WTC11 (cell line): Measurements from ENCODE around the gene GANAB. TPM values are rescaled to one million over a fixed set of nuclear protein-coding genes. Genes with fewer than 3 reads are reported as not detected.
A peak's percentile ranks its signal among the peaks of the same experiment; 100 is the strongest.

ENCODE experiments used
- ATAC-seq: fragments of 200-7000 bp; cut with Tn5 transposase; 2 replicates; pipeline ENCODE4 v1.10.0; 2021; ENCODE audit warnings: mild to moderate bottlenecking, moderate library complexity
- CTCF ChIA-PET: fragments of 300-600 bp; sonication (Branson Sonifier 250); formaldehyde crosslinking; loops from one replicate; lab custom pipeline; 2021; ENCODE audit warnings: antibody characterized with exemption; lab: Charles Lee
- POLR2A ChIA-PET: fragments of 350-600 bp; sonication (Branson Sonifier 250); formaldehyde crosslinking; loops from one replicate; lab custom pipeline; 2021; ENCODE audit warnings: antibody characterized with exemption; lab: Charles Lee
- DNase-seq: peaks from one replicate; pipeline ENCODE4 v3.0.0; 2021; ENCODE audit warnings: low spot score
- H3K27ac Mint-ChIP-seq: 2 replicates; pipeline ENCODE4 v1.8.0; 2021; ENCODE audit warnings: mixed read lengths
- H3K27me3 Mint-ChIP-seq: 2 replicates; pipeline ENCODE4 v1.8.0; 2021; ENCODE audit warnings: low read depth, mild to moderate bottlenecking, moderate library complexity, mixed read lengths
- H3K36me3 Mint-ChIP-seq: 2 replicates; pipeline ENCODE4 v1.8.0; 2021; ENCODE audit warnings: mixed read lengths
- H3K4me1 Mint-ChIP-seq: 2 replicates; pipeline ENCODE4 v1.8.0; 2022; ENCODE audit warnings: mixed read lengths
- H3K4me3 Mint-ChIP-seq: 2 replicates; pipeline ENCODE4 v1.8.0; 2021; ENCODE audit warnings: mild to moderate bottlenecking, moderate library complexity, mixed read lengths
- H3K9me3 Mint-ChIP-seq: 2 replicates; pipeline ENCODE4 v1.8.0; 2021; ENCODE audit warnings: mixed read lengths
- ATF1 ChIP-seq: sonication (generic); formaldehyde crosslinking; IDR thresholded peaks from 2 replicates; pipeline ENCODE4 v1.8.1; 2023; ENCODE audit warnings: mild to moderate bottlenecking, moderate library complexity, missing genetic modification reagents
- ETV6 ChIP-seq: sonication (generic); formaldehyde crosslinking; IDR thresholded peaks from 2 replicates; pipeline ENCODE4 v1.8.1; 2022; ENCODE audit warnings: mild to moderate bottlenecking, missing genetic modification reagents
- FOXK1 ChIP-seq: sonication (generic); formaldehyde crosslinking; IDR thresholded peaks from 2 replicates; pipeline ENCODE4 v1.8.0; 2022; ENCODE audit warnings: mild to moderate bottlenecking, moderate library complexity, missing genetic modification reagents
- GABPB1 ChIP-seq: sonication (generic); formaldehyde crosslinking; IDR thresholded peaks from 2 replicates; pipeline ENCODE4 v1.8.1; 2023; ENCODE audit warnings: mild to moderate bottlenecking, missing genetic modification reagents
- JAZF1 ChIP-seq: fragments of 250-450 bp; sonication (Bioruptor Pico); IDR thresholded peaks from 2 replicates; pipeline ENCODE4 v1.9.0; 2021; ENCODE audit warnings: moderate library complexity, mild to moderate bottlenecking, inconsistent platforms
- KAT7 ChIP-seq: sonication (generic); formaldehyde crosslinking; IDR thresholded peaks from 2 replicates; pipeline ENCODE4 v1.8.1; 2023; ENCODE audit warnings: missing genetic modification reagents, mild to moderate bottlenecking, borderline replicate concordance
- MYBL2 ChIP-seq: sonication (generic); formaldehyde crosslinking; IDR thresholded peaks from 2 replicates; pipeline ENCODE4 v1.8.1; 2023; ENCODE audit warnings: mild to moderate bottlenecking, moderate library complexity, missing genetic modification reagents
- RORB ChIP-seq: fragments of 250-450 bp; sonication (Bioruptor Pico); IDR thresholded peaks from 2 replicates; pipeline ENCODE4 v1.9.0; 2021; ENCODE audit warnings: mild to moderate bottlenecking
- TEAD1 ChIP-seq: sonication (generic); formaldehyde crosslinking; IDR thresholded peaks from 2 replicates; pipeline ENCODE4 v1.8.0; 2022; ENCODE audit warnings: mild to moderate bottlenecking, missing genetic modification reagents
- ZNF671 ChIP-seq: fragments of 250-450 bp; sonication (Bioruptor Pico); IDR thresholded peaks from 2 replicates; pipeline ENCODE4 v1.8.0; 2021; ENCODE audit warnings: mild to moderate bottlenecking
- total RNA-seq: library from RNA; stranded (reverse); gene quantifications from 3 replicates; pipeline ENCODE4 v1.2.3, GENCODE V29; 2021
- TF ChIP-seq, protein P1 (sequence below): fragments of 250-450 bp; sonication (Bioruptor Pico); IDR thresholded peaks from 2 replicates; pipeline ENCODE4 v1.9.0; 2021; ENCODE audit warnings: mild to moderate bottlenecking
- TF ChIP-seq, protein P2 (sequence below): sonication (generic); formaldehyde crosslinking; IDR thresholded peaks from 2 replicates; pipeline ENCODE4 v1.8.0; 2022; ENCODE audit warnings: missing genetic modification reagents
- TF ChIP-seq, protein P3 (sequence below): fragments of 250-450 bp; sonication (Bioruptor Pico); IDR thresholded peaks from 2 replicates; pipeline ENCODE4 v1.9.0; 2021; ENCODE audit warnings: mild to moderate bottlenecking, borderline replicate concordance
- TF ChIP-seq, protein P4 (sequence below): sonication (generic); formaldehyde crosslinking; IDR thresholded peaks from 2 replicates; pipeline ENCODE4 v1.8.0; 2022; ENCODE audit warnings: mild to moderate bottlenecking, missing genetic modification reagents
- TF ChIP-seq, protein P5 (sequence below): fragments of 250-450 bp; sonication (Bioruptor Pico); conservative IDR thresholded peaks from 2 replicates; pipeline ENCODE4 v1.9.0; 2021; ENCODE audit warnings: mild to moderate bottlenecking
- TF ChIP-seq, protein P6 (sequence below): fragments of 250-450 bp; sonication (Bioruptor Pico); IDR thresholded peaks from 2 replicates; pipeline ENCODE4 v1.9.0; 2021; ENCODE audit warnings: moderate library complexity, mild to moderate bottlenecking, inconsistent platforms, borderline replicate concordance
- TF ChIP-seq, protein P7 (sequence below): sonication (generic); formaldehyde crosslinking; IDR thresholded peaks from 2 replicates; pipeline ENCODE4 v1.8.1; 2022; ENCODE audit warnings: mild to moderate bottlenecking, moderate library complexity, missing genetic modification reagents
- TF ChIP-seq, protein P8 (sequence below): sonication (generic); formaldehyde crosslinking; IDR thresholded peaks from 2 replicates; pipeline ENCODE4 v1.8.1; 2022; ENCODE audit warnings: low read depth, mild to moderate bottlenecking, moderate library complexity, missing genetic modification reagents, borderline replicate concordance

Gene GANAB
- total RNA-seq, 1 experiment from 2014 or later = 327 TPM

DNA sequence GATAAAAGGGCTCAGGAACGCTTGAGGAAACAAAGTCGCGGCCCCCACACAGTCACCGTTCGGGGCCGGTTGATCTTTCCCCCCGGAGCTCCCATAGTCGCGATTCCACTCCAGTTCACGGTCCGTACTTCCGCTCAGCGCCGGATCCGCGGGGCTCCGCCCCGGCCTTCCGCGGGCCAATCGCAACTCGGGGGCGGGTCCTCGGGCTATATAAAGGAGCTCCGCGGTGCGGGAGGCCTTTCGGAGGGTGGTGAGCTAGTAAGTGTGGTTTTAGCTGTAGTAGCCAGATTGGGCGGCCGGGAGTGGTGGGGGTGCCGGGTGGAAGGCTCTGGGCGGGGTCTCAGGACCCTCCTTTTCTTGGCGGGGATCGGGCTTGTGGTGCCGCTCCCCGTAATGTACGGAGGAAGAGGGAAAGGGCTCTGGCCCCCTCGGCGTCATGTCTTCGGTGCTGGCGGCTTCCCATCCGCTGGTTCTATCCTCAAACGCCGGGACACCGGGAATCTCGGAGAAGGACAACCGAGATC, 18.7 kb upstream of the GANAB start, which contains the start of the genes C11orf98 and CSKMT:
TSS of gene C11orf98 (minus strand) at position 136 of the 524 bp plus-strand sequence. CDS start at position 95, 41 bp downstream.
TSS of gene CSKMT (plus strand) at position 238 of the 524 bp plus-strand sequence. CDS start 568 bp downstream, outside the sequence.
- peaks cover 30% of the 10 kb centered on the region for H3K36me3 Mint-ChIP-seq
- no peaks in the 10 kb centered on the region for H3K27me3 Mint-ChIP-seq
- ATAC-seq (peak; percentile 79), DNase-seq (peak; percentile 97)
- POLR2A ChIA-PET = interaction anchor here (0.5 to 3.2 kb wide), 37 partner anchors 9 to 416 kb away, joined by 3 to 42 read pairs (median 6); partner anchors contain the start of genes B3GAT3, BSCL2, EEF1G and GANAB
- peak within 1 kb of the TSS; percentile 97 for H3K4me3 Mint-ChIP-seq
- H3K9me3 Mint-ChIP-seq = no peaks in the 10 kb centered on the region
- peaks cover 20% of the 10 kb centered on the region for H3K4me1 Mint-ChIP-seq
- CTCF ChIA-PET = interaction anchor here (0.6 to 2.2 kb wide), 20 partner anchors 12 to 324 kb away, joined by 3 to 10 read pairs (median 5); partner anchors contain the start of genes B3GAT3, BSCL2, EML3 and GANAB
- peak within 1 kb of the TSS; percentile 95 for H3K27ac Mint-ChIP-seq
- TF ChIP-seq, protein P1, sequence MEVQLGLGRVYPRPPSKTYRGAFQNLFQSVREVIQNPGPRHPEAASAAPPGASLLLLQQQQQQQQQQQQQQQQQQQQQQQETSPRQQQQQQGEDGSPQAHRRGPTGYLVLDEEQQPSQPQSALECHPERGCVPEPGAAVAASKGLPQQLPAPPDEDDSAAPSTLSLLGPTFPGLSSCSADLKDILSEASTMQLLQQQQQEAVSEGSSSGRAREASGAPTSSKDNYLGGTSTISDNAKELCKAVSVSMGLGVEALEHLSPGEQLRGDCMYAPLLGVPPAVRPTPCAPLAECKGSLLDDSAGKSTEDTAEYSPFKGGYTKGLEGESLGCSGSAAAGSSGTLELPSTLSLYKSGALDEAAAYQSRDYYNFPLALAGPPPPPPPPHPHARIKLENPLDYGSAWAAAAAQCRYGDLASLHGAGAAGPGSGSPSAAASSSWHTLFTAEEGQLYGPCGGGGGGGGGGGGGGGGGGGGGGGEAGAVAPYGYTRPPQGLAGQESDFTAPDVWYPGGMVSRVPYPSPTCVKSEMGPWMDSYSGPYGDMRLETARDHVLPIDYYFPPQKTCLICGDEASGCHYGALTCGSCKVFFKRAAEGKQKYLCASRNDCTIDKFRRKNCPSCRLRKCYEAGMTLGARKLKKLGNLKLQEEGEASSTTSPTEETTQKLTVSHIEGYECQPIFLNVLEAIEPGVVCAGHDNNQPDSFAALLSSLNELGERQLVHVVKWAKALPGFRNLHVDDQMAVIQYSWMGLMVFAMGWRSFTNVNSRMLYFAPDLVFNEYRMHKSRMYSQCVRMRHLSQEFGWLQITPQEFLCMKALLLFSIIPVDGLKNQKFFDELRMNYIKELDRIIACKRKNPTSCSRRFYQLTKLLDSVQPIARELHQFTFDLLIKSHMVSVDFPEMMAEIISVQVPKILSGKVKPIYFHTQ (CRISPR knock-in tag) = peak; percentile 93
- TF ChIP-seq, protein P2, sequence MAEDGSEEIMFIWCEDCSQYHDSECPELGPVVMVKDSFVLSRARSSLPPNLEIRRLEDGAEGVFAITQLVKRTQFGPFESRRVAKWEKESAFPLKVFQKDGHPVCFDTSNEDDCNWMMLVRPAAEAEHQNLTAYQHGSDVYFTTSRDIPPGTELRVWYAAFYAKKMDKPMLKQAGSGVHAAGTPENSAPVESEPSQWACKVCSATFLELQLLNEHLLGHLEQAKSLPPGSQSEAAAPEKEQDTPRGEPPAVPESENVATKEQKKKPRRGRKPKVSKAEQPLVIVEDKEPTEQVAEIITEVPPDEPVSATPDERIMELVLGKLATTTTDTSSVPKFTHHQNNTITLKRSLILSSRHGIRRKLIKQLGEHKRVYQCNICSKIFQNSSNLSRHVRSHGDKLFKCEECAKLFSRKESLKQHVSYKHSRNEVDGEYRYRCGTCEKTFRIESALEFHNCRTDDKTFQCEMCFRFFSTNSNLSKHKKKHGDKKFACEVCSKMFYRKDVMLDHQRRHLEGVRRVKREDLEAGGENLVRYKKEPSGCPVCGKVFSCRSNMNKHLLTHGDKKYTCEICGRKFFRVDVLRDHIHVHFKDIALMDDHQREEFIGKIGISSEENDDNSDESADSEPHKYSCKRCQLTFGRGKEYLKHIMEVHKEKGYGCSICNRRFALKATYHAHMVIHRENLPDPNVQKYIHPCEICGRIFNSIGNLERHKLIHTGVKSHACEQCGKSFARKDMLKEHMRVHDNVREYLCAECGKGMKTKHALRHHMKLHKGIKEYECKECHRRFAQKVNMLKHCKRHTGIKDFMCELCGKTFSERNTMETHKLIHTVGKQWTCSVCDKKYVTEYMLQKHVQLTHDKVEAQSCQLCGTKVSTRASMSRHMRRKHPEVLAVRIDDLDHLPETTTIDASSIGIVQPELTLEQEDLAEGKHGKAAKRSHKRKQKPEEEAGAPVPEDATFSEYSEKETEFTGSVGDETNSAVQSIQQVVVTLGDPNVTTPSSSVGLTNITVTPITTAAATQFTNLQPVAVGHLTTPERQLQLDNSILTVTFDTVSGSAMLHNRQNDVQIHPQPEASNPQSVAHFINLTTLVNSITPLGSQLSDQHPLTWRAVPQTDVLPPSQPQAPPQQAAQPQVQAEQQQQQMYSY (CRISPR knock-in tag) = peak; percentile 84
- TF ChIP-seq FOXK1 = peak; percentile 46; the same call in 1 of the 2 replicates
- peak; percentile 51; the same call in 1 of the 2 replicates for TF ChIP-seq TEAD1 (CRISPR knock-in tag)
- TF ChIP-seq KAT7 (CRISPR knock-in tag) = 0 out of 2 replicates have a peak, but pooled peaks have one; percentile 4
- peak; percentile 19; the same call in 1 of the 2 replicates for TF ChIP-seq GABPB1 (CRISPR knock-in tag)
- no peak for TF ChIP-seq JAZF1 (CRISPR knock-in tag)
- TF ChIP-seq, protein P3, sequence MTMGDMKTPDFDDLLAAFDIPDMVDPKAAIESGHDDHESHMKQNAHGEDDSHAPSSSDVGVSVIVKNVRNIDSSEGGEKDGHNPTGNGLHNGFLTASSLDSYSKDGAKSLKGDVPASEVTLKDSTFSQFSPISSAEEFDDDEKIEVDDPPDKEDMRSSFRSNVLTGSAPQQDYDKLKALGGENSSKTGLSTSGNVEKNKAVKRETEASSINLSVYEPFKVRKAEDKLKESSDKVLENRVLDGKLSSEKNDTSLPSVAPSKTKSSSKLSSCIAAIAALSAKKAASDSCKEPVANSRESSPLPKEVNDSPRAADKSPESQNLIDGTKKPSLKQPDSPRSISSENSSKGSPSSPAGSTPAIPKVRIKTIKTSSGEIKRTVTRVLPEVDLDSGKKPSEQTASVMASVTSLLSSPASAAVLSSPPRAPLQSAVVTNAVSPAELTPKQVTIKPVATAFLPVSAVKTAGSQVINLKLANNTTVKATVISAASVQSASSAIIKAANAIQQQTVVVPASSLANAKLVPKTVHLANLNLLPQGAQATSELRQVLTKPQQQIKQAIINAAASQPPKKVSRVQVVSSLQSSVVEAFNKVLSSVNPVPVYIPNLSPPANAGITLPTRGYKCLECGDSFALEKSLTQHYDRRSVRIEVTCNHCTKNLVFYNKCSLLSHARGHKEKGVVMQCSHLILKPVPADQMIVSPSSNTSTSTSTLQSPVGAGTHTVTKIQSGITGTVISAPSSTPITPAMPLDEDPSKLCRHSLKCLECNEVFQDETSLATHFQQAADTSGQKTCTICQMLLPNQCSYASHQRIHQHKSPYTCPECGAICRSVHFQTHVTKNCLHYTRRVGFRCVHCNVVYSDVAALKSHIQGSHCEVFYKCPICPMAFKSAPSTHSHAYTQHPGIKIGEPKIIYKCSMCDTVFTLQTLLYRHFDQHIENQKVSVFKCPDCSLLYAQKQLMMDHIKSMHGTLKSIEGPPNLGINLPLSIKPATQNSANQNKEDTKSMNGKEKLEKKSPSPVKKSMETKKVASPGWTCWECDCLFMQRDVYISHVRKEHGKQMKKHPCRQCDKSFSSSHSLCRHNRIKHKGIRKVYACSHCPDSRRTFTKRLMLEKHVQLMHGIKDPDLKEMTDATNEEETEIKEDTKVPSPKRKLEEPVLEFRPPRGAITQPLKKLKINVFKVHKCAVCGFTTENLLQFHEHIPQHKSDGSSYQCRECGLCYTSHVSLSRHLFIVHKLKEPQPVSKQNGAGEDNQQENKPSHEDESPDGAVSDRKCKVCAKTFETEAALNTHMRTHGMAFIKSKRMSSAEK = peak; percentile 56; the same call in 1 of the 2 replicates
- TF ChIP-seq, protein P4, sequence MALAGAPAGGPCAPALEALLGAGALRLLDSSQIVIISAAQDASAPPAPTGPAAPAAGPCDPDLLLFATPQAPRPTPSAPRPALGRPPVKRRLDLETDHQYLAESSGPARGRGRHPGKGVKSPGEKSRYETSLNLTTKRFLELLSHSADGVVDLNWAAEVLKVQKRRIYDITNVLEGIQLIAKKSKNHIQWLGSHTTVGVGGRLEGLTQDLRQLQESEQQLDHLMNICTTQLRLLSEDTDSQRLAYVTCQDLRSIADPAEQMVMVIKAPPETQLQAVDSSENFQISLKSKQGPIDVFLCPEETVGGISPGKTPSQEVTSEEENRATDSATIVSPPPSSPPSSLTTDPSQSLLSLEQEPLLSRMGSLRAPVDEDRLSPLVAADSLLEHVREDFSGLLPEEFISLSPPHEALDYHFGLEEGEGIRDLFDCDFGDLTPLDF (CRISPR knock-in tag) = no peak
- TF ChIP-seq, protein P5, sequence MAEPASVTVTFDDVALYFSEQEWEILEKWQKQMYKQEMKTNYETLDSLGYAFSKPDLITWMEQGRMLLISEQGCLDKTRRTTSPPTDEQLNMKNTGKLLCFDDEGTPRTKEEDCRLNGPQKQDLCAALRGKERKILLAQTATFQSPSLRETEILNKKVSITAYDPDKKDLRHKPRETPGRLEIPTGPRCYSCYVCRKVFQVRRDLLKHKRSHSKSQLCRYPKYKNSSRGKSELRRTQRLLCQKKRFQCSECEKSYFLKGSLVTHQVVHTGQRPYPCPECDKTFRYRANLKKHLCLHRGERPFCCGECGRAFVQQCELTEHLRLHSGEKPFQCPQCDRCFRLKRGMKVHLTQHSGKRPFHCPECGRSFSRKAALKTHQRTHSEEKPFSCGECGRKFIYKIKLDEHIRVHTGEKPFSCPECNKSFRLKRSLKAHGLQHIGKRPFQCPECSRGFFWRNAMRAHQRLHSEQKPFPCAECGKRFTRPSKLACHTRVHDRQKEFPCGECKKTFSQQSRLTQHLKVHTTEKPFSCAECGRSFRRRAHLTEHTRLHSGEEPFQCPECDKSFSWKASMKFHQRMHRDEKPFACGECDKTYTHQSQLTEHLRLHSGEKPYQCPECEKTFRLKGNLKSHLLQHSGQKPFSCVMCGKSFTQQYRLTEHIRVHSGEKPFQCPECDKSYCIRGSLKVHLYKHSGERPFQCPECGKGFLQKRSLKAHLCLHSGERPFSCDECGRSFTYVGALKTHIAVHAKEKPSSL (CRISPR knock-in tag) = peak; percentile 92
- 0 out of 2 replicates have a peak, but pooled peaks have one; percentile 37 for TF ChIP-seq ATF1 (CRISPR knock-in tag)
- TF ChIP-seq, protein P6, sequence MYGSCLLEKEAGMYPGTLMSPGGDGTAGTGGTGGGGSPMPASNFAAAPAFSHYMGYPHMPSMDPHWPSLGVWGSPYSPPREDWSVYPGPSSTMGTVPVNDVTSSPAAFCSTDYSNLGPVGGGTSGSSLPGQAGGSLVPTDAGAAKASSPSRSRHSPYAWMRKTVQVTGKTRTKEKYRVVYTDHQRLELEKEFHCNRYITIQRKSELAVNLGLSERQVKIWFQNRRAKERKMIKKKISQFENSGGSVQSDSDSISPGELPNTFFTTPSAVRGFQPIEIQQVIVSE = peak; percentile 88; the same call in 1 of the 2 replicates
- TF ChIP-seq, protein P7, sequence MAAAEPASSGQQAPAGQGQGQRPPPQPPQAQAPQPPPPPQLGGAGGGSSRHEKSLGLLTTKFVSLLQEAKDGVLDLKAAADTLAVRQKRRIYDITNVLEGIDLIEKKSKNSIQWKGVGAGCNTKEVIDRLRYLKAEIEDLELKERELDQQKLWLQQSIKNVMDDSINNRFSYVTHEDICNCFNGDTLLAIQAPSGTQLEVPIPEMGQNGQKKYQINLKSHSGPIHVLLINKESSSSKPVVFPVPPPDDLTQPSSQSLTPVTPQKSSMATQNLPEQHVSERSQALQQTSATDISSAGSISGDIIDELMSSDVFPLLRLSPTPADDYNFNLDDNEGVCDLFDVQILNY (CRISPR knock-in tag) = 0 out of 2 replicates have a peak, but pooled peaks have one; percentile 21
- TF ChIP-seq MYBL2 = peak; percentile 88
- TF ChIP-seq ZNF671 (CRISPR knock-in tag) = peak; percentile 91
- peak; percentile 94 for TF ChIP-seq RORB (CRISPR knock-in tag)
- TF ChIP-seq, protein P8, sequence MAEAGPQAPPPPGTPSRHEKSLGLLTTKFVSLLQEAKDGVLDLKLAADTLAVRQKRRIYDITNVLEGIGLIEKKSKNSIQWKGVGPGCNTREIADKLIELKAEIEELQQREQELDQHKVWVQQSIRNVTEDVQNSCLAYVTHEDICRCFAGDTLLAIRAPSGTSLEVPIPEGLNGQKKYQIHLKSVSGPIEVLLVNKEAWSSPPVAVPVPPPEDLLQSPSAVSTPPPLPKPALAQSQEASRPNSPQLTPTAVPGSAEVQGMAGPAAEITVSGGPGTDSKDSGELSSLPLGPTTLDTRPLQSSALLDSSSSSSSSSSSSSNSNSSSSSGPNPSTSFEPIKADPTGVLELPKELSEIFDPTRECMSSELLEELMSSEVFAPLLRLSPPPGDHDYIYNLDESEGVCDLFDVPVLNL (CRISPR knock-in tag) = no peak
- peak; percentile 44 for TF ChIP-seq ETV6 (CRISPR knock-in tag)
